RWPE2 (cell line): ENCODE measurements around the gene OTOA.
"Not testable (repeated sequence)": the region's sequence is repeated elsewhere in the genome, so short reads cannot be mapped to it uniquely, and the experiment has no call there.

Experiments
- ATAC-seq: fragments of 200-7000 bp; cut with Tn5 transposase; 3 replicates; pipeline ENCODE4 v1.9.1; 2021; ENCODE audit warnings: low read depth
- DNase-seq: peaks from one replicate; pipeline ENCODE4 v3.0.0-alpha.2; 2020; ENCODE audit warnings: low spot score
- H3K27ac ChIP-seq: fragments of 450-650 bp; 2 replicates; pipeline ENCODE4 v1.5.1; 2017; ENCODE audit warnings: mild to moderate bottlenecking; ENCODE audit not compliant: poor library complexity, severe bottlenecking
- H3K27me3 ChIP-seq: fragments of 250-450 bp; sonication (Bioruptor Pico); 2 replicates; pipeline ENCODE4 v1.5.1; 2021; ENCODE audit warnings: mild to moderate bottlenecking, moderate library complexity; ENCODE audit not compliant: insufficient read depth, poor library complexity, severe bottlenecking
- H3K36me3 ChIP-seq: fragments of 250-450 bp; sonication (Bioruptor Pico); 2 replicates; pipeline ENCODE4 v1.5.1; 2020; ENCODE audit warnings: low read depth, mild to moderate bottlenecking, moderate library complexity
- H3K4me1 ChIP-seq: fragments of 250-450 bp; sonication (Bioruptor Pico); 2 replicates; pipeline ENCODE4 v1.5.1; 2021; ENCODE audit warnings: mild to moderate bottlenecking, moderate library complexity; ENCODE audit not compliant: insufficient read depth, poor library complexity, severe bottlenecking
- H3K4me3 ChIP-seq: fragments of 250-450 bp; sonication (Bioruptor Pico); 2 replicates; pipeline ENCODE4 v1.5.1; 2021; ENCODE audit warnings: mild to moderate bottlenecking, moderate library complexity; ENCODE audit not compliant: severe bottlenecking
- H3K9me3 ChIP-seq: fragments of 250-450 bp; sonication (Bioruptor Pico); 2 replicates; pipeline ENCODE4 v1.5.1; 2021; ENCODE audit warnings: mild to moderate bottlenecking, moderate library complexity; ENCODE audit not compliant: severe bottlenecking
- CTCF ChIP-seq: fragments of 450-650 bp; IDR thresholded peaks from one replicate; pipeline ENCODE4 v1.5.1; 2017; ENCODE audit warnings: mild to moderate bottlenecking, moderate library complexity; ENCODE audit not compliant: poor library complexity, severe bottlenecking

Gene OTOA

GRCh38 chr16:21722771-21723455 lies 59.1 kb downstream of the OTOA start:
- Histone ChIP-seq H3K9me3 (no peaks in the 10 kb centered on the region), H3K36me3 (no peaks in the 10 kb centered on the region), H3K27me3 (no peaks in the 10 kb centered on the region), H3K27ac (no peak overlapping the region), H3K4me3 (no peak overlapping the region), H3K4me1 (no peaks in the 10 kb centered on the region)
- no peak for DNase-seq
- TF ChIP-seq CTCF = no peak
- no peak for ATAC-seq

GRCh38 chr16:21723532-21723931 lies 59.8 kb downstream of the OTOA start:
- no peaks in the 10 kb centered on the region for H3K36me3 ChIP-seq
- no peaks in the 10 kb centered on the region for H3K9me3 ChIP-seq
- no peaks in the 10 kb centered on the region for H3K27me3 ChIP-seq
- ATAC-seq (no peak), DNase-seq (no peak)
- no peak overlapping the region for H3K27ac ChIP-seq
- no peaks in the 10 kb centered on the region for H3K4me1 ChIP-seq
- TF ChIP-seq CTCF = no peak
- no peak overlapping the region for H3K4me3 ChIP-seq

GRCh38 chr16:21727344-21727743 lies 63.6 kb downstream of the OTOA start:
- Histone ChIP-seq H3K27me3 (no peaks in the 10 kb centered on the region), H3K4me3 (no peak overlapping the region), H3K4me1 (no peaks in the 10 kb centered on the region), H3K27ac (no peak overlapping the region), H3K9me3 (no peaks in the 10 kb centered on the region), H3K36me3 (no peaks in the 10 kb centered on the region)
- DNase-seq = no peak
- TF ChIP-seq CTCF = peak; percentile 11
- no peak for ATAC-seq

DNA sequence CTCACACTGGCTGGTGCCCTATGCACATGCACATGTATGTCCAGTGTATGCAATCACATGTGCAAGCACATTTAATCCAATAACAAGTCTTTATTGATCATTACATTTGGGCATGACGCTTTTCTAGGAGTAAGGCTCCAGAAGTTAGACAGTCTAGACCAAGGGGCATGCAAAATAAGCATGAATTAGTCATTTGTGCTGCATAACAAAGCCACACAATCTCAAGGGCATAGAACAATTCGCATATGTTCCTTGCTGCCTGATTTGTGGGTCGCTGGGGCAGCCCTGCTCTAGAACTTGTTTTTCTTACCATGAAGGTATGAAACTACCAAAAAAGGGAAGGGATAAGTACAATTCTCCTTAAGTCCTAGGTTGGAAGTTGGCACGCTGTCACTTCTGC lies 67.5 kb downstream of the OTOA start:
- not testable (repeated sequence) for DNase-seq, H3K27me3 ChIP-seq, H3K9me3 ChIP-seq, H3K4me1 ChIP-seq, ATAC-seq, H3K36me3 ChIP-seq, H3K4me3 ChIP-seq, H3K27ac ChIP-seq

DNA sequence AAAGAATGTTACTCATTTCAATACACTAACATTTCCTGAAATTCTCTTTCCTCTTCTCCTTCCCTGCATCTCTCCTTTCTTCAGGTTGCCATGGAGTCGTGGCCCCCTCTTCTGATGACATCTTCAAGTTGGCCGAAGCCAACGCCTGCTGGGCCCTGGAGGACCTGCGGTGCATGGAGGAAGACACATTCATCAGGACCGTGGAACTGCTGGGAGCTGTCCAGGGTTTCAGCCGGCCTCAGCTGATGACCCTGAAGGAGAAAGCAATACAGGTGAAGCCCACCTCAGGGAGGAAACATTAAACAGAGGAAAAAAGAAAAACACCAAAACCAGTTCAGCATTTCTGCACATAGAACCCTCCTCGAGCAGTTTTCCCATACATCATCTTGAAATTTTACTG lies 76.9 kb downstream of the OTOA start:
- H3K4me1 ChIP-seq, H3K27me3 ChIP-seq, H3K4me3 ChIP-seq, H3K27ac ChIP-seq, H3K9me3 ChIP-seq, DNase-seq, H3K36me3 ChIP-seq: not testable (repeated sequence)
- peak; percentile 56; the same call in 1 of the 3 replicates for ATAC-seq

DNA sequence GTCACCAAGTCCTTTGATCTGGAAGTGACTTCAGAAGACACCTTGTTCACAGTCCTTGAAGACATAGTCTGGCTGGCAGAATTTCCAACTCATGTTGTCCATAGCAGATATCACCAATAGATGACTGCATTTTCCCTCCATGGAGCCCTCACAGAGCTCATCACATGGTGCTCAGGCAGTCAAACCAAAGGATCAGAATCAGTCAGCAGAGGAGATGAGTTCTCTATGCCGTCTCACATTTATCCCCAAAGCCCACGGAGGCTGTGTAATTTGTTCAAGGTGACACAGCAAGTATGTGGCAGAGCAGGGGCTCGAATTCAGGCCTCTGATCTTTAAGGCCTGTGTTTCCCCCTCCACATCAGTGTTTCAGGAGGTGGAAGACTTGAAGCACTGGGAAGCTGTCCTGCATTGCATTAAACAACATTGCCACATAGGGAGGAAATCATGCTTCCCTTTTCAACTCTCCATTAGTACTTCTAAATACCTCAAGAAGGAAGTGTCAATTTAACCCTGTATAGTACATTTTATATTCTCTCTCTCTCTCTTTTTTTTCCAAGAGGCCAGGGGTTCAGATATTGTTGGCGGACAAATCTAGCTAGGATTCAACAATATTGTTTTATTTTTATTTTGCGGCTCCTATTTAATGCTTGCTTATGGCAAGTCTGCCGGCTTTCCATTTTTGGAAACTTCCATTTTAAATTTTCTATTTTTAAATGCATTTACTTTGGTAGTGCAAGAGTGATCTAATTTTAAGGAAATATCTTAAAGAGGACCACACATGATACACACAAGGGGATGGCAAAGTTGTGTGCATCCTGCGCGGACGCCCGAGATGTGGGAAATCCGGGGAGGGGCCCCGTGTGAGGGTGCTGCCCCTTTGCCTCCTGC lies 92.7 kb downstream of the OTOA start:
- not testable (repeated sequence) for ATAC-seq, H3K27me3 ChIP-seq, H3K4me1 ChIP-seq, DNase-seq, H3K9me3 ChIP-seq, H3K36me3 ChIP-seq, H3K27ac ChIP-seq, H3K4me3 ChIP-seq

DNA sequence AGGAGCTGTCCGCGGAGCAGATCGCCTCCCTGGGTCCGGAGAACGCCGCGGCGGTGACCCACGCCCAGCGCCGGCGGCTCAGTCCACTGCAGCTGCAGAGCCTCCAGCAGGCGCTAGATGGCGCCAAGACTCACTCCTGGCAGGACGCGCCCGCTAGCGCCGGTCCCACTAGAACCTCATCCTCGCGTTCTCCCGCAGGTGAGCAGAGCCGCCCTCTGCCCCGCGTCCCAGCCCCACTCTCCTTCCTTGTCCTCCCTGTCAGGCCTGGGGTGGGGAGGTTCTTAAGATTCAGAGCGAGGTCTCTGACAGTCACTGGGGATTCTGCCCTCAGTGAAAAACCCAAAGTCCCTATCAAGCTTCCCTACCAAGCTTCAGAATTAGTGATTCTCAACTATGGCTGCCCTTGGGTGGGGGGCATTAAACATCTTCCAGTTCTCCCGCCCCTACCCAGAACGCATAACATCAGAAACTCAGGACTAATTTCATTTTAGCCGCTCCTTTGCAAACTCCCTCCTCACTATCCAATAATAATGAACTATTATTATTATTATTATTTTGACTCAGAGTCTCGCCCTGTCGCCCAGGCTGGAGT lies 93.4 kb downstream of the OTOA start:
- not testable (repeated sequence) for H3K27ac ChIP-seq, H3K4me3 ChIP-seq, H3K4me1 ChIP-seq, H3K36me3 ChIP-seq, DNase-seq, H3K9me3 ChIP-seq, H3K27me3 ChIP-seq
- peak; percentile 97 for ATAC-seq

- H3K4me3 ChIP-seq, H3K36me3 ChIP-seq, DNase-seq, ATAC-seq, H3K4me1 ChIP-seq, H3K9me3 ChIP-seq, H3K27me3 ChIP-seq: not testable (repeated sequence)
- peak overlapping the region; percentile 72 for H3K27ac ChIP-seq
These were observed 104.5 kb downstream of the OTOA start for GRCh38 chr16:21768280-21768679.
